ENCODE results near the gene EP400.

Gene EP400

GRCh38 chr12:131962069-131962468 is 12.3 kb downstream of the EP400 start:
- DNase-seq (ENCODE audit: extremely low spot score), result no peak
- ChIA-PET CTCF (no interaction called here), POLR2A (no interaction called here)
- TF ChIP-seq HDGF (IDR thresholded peaks at IDR 0.05; ENCODE audit: borderline replicate concordance), result no peak
- TF ChIP-seq PKNOX1 (IDR thresholded peaks at IDR 0.05), result no peak
- TF ChIP-seq NFRKB (IDR thresholded peaks at IDR 0.05), result no peak
- TF ChIP-seq FOXM1 (IDR thresholded peaks at IDR 0.05; ENCODE audit: borderline replicate concordance), result no peak
- TF ChIP-seq BHLHE40 (IDR thresholded peaks at IDR 0.05; ENCODE audit: borderline replicate concordance), result no peak
- TF ChIP-seq TARDBP (IDR thresholded peaks at IDR 0.05), result no peak
- TF ChIP-seq LEF1 (IDR thresholded peaks at IDR 0.05; ENCODE audit: borderline replicate concordance), result no peak
- no peak for TF ChIP-seq SUZ12 (IDR thresholded peaks at IDR 0.05)

- TF ChIP-seq SUZ12 (IDR thresholded peaks at IDR 0.05), result no peak
- no peak for TF ChIP-seq NFRKB (IDR thresholded peaks at IDR 0.05)
- TF ChIP-seq ZNF384 (IDR thresholded peaks at IDR 0.05), result no peak
- no peak for TF ChIP-seq FOXK2 (IDR thresholded peaks at IDR 0.05)
- POLR2A ChIA-PET, result no interaction called here
- DNase-seq (ENCODE audit: extremely low spot score), result no peak
- CTCF ChIA-PET, result no interaction called here
Measured at GRCh38 chr12:131963381-131963780, 13.6 kb downstream of the EP400 start.

GRCh38 chr12:131965073-131965472 is 15.3 kb downstream of the EP400 start:
- ChIA-PET CTCF (no interaction called here), POLR2A (no interaction called here)
- no peak for DNase-seq (ENCODE audit: extremely low spot score)
- TF ChIP-seq TARDBP (IDR thresholded peaks at IDR 0.05), result no peak
- TF ChIP-seq CTBP1 (IDR thresholded peaks at IDR 0.05; ENCODE audit: borderline replicate concordance), result no peak
- TF ChIP-seq SP1 (IDR thresholded peaks at IDR 0.05), result no peak
- TF ChIP-seq HDGF (IDR thresholded peaks at IDR 0.05; ENCODE audit: borderline replicate concordance), result no peak
- TF ChIP-seq SUZ12 (IDR thresholded peaks at IDR 0.05), result no peak
- TF ChIP-seq ARNT (IDR thresholded peaks at IDR 0.05), result no peak
- no peak for TF ChIP-seq FOXM1 (IDR thresholded peaks at IDR 0.05; ENCODE audit: borderline replicate concordance)
- no peak for TF ChIP-seq LEF1 (IDR thresholded peaks at IDR 0.05; ENCODE audit: borderline replicate concordance)
- TF ChIP-seq FOXK2 (IDR thresholded peaks at IDR 0.05), result no peak
- no peak for TF ChIP-seq NFRKB (IDR thresholded peaks at IDR 0.05)
- no peak for TF ChIP-seq ELF4 (IDR thresholded peaks at IDR 0.05)
- no peak for TF ChIP-seq FOXA1 (IDR thresholded peaks at IDR 0.05)

GRCh38 chr12:131971226-131971625 is 21.5 kb downstream of the EP400 start:
- DNase-seq (ENCODE audit: extremely low spot score), result no peak
- CTCF ChIA-PET, result no interaction called here
- POLR2A ChIA-PET, result no interaction called here
- TF ChIP-seq LEF1 (IDR thresholded peaks at IDR 0.05; ENCODE audit: borderline replicate concordance), result no peak
- TF ChIP-seq ZNF384 (IDR thresholded peaks at IDR 0.05), result no peak
- no peak for TF ChIP-seq CTBP1 (IDR thresholded peaks at IDR 0.05; ENCODE audit: borderline replicate concordance)
- TF ChIP-seq HDGF (IDR thresholded peaks at IDR 0.05; ENCODE audit: borderline replicate concordance), result no peak
- TF ChIP-seq NFRKB (IDR thresholded peaks at IDR 0.05), result no peak
- no peak for TF ChIP-seq FOXM1 (IDR thresholded peaks at IDR 0.05; ENCODE audit: borderline replicate concordance)
- TF ChIP-seq FOXK2 (IDR thresholded peaks at IDR 0.05), result no peak
- no peak for TF ChIP-seq BHLHE40 (IDR thresholded peaks at IDR 0.05; ENCODE audit: borderline replicate concordance)
- no peak for TF ChIP-seq ELF4 (IDR thresholded peaks at IDR 0.05)
- TF ChIP-seq SP1 (IDR thresholded peaks at IDR 0.05), result no peak
- no peak for TF ChIP-seq PKNOX1 (IDR thresholded peaks at IDR 0.05)
- TF ChIP-seq FOXA1 (IDR thresholded peaks at IDR 0.05), result no peak
- no peak for TF ChIP-seq L3MBTL2 (conservative IDR thresholded peaks at IDR 0.05)
- TF ChIP-seq SUZ12 (IDR thresholded peaks at IDR 0.05), result no peak
- no peak for TF ChIP-seq TARDBP (IDR thresholded peaks at IDR 0.05)
- no peak for TF ChIP-seq ARNT (IDR thresholded peaks at IDR 0.05)

- ChIA-PET CTCF (no interaction called here), POLR2A (no interaction called here)
- no peak for TF ChIP-seq TARDBP (IDR thresholded peaks at IDR 0.05)
- TF ChIP-seq BHLHE40 (IDR thresholded peaks at IDR 0.05; ENCODE audit: borderline replicate concordance), result no peak
- no peak for TF ChIP-seq ARNT (IDR thresholded peaks at IDR 0.05)
- TF ChIP-seq LEF1 (IDR thresholded peaks at IDR 0.05; ENCODE audit: borderline replicate concordance), result no peak
- no peak for TF ChIP-seq FOXM1 (IDR thresholded peaks at IDR 0.05; ENCODE audit: borderline replicate concordance)
- TF ChIP-seq PKNOX1 (IDR thresholded peaks at IDR 0.05), result no peak
- TF ChIP-seq HDGF (IDR thresholded peaks at IDR 0.05; ENCODE audit: borderline replicate concordance), result no peak
- no peak for DNase-seq (ENCODE audit: extremely low spot score)
Measured at GRCh38 chr12:131975228-131975627, 25.5 kb downstream of the EP400 start.

- CTCF ChIA-PET, result no interaction called here
- DNase-seq (ENCODE audit: extremely low spot score), result no peak
- no peak for TF ChIP-seq LEF1 (IDR thresholded peaks at IDR 0.05; ENCODE audit: borderline replicate concordance)
- TF ChIP-seq BHLHE40 (IDR thresholded peaks at IDR 0.05; ENCODE audit: borderline replicate concordance), result no peak
- no peak for TF ChIP-seq HDGF (IDR thresholded peaks at IDR 0.05; ENCODE audit: borderline replicate concordance)
- TF ChIP-seq ZNF384 (IDR thresholded peaks at IDR 0.05), result no peak
- no peak for TF ChIP-seq ELF4 (IDR thresholded peaks at IDR 0.05)
- TF ChIP-seq SP1 (IDR thresholded peaks at IDR 0.05), result no peak
- no peak for TF ChIP-seq ARNT (IDR thresholded peaks at IDR 0.05)
- no peak for TF ChIP-seq FOXK2 (IDR thresholded peaks at IDR 0.05)
- TF ChIP-seq TARDBP (IDR thresholded peaks at IDR 0.05), result no peak
- no peak for TF ChIP-seq PKNOX1 (IDR thresholded peaks at IDR 0.05)
- no peak for TF ChIP-seq SUZ12 (IDR thresholded peaks at IDR 0.05)
- no peak for TF ChIP-seq NFRKB (IDR thresholded peaks at IDR 0.05)
- TF ChIP-seq FOXM1 (IDR thresholded peaks at IDR 0.05; ENCODE audit: borderline replicate concordance), result no peak
- POLR2A ChIA-PET, result no interaction called here
Measured at GRCh38 chr12:131979606-131980005, 29.9 kb downstream of the EP400 start.
